ENCODE measurements around the gene TUB.

- TF ChIP-seq REST (IDR thresholded peaks at IDR 0.05; ENCODE audit: insufficient read depth in 1 of 2, low read depth in 2 of 2, low read length in 2 of 2) (no peak), POLR2AphosphoS5 (IDR thresholded peaks at IDR 0.05; ENCODE audit: low read depth, low read length) (no peak), SIN3A (IDR thresholded peaks at IDR 0.05; ENCODE audit: borderline replicate concordance, insufficient read depth, low read length) (no peak)
Measured at GRCh38 chr11:8071616-8072581, 9.1 kb upstream of the TUB start.

All from PFSK-1 (cell line).